Activated T-helper 1 cell treated with anti-CD3 and anti-CD28 coated beads, Interleukin-2, amount 50 U/mL, for 16 hours (primary cell): ENCODE measurements around the gene GOLGA3.
"Not testable (repeated sequence)": the region's sequence is repeated elsewhere in the genome, so short reads cannot be mapped to it uniquely, and the experiment has no call there.

ENCODE experiments used
- DNase-seq, 2 donors: peaks; one replicate each; pipeline ENCODE4 v3.0.0-alpha.2; 2020; ENCODE audit warnings: low read depth in 1 of 2, low spot score in 1 of 2

GOLGA3 gene

DNA sequence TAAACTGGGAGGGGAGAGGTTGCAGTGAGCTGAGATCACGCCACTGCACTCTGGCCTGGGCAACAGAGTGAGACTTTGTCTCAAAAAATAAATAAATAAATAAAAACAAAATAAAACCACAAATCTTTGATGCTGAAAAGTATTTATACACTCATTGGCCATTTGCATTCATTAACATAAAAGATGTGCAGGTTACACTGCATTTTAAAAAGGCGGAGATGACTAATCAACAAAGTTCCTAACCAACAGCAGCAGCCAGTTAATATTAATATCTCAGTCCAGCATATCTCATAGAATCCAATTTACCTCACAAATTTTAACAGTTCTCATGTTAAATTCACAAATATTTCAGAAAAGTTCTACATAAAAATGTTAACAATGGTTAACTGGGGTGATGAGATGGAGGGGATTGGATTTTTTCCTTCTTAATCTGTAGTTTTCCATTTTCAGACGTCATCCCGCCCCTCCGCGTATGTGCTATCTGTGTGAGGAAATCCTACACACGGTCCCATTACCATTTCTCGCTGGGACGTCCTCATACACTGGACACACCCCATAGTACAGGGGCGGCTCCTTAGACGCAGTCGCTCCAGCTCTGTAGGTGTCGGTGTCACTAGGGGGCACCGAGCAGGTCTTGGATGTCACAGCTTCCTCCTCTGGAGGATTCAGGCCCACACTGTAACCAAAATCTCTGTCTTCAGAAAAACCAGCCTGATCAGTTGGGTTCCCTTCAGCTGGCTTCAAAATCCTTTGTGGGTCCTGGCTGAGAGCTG, 74.3 kb downstream of the GOLGA3 start:
- no peak for DNase-seq

DNA sequence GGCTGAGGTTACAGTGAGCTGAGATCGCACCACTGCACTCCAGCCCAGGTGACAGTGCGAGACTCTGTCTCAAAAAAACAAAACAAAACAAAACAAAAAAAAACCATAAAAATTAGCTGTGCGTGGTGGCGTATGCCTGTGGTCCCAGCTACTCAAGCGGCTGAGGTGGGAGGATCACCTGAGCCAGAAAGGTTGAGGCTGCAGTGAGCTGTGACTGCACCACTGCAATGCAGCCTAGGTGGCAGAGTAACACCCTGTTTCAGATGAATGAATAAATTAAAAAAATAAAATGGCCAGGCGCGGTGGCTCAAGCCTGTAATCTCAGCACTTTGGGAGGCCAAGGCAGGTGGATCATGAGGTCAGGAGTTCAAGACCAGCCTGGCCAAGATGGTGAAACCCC, 75.0 kb downstream of the GOLGA3 start:
- not testable (repeated sequence) for DNase-seq

DNA sequence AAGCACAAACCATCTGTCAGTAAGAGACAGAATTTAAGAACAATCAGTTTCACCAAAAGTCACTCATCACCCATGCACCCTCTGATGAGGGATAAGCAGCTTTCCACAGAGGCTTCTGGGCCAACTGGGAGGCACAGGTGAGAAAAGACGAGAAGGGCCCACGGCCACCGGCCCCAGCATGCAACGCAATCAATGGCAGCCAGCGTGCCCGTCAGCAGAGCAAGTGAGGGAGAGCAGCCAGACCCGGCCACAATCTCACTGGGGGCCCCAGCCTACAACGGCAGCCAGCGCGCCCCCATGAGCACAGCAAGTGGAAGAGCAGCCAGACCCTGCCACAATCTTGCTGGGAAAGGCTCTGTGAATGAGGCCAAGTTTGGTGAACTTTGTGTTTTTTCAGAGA, 80.3 kb downstream of the GOLGA3 start:
- DNase-seq, result no peak

DNA sequence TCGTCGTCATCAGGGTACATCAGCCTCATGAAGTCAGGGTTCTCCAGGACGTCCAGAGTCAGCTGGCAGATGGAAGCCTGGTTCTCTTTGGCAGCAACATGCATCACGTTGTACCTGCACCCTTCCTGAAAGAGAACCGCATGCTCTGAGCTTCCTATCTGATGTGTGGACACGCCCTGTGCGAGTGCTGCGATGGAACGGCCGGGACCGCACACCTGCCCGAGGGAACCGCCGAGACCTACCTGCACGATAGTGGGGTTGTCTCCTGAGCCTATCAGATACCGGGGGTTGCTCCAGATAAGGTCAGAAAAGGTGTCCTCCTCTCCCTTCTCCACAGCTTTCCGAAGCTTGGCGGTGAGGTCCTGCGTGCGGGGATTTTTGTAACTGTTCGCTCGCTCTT, 80.8 kb downstream of the GOLGA3 start:
- DNase-seq, result no peak

DNA sequence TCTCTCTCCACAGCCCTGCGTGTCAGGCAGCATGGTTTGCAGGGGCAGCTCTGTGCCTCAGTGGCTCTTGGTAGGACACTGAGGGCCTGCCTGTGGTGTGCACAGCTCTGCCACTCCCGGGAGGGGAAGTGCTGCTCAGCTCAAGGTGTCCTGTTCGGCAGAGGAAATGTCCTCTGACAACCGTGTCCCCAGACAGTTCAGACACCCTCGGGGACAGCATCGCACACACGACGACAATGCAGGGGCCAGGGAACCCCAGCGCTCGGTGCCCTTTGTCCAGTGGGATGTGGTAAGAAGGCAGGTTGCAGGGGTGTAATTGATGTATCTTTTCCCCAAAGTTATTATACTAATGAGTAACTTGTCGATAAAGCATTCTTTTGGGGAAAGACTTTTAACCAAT, 81.3 kb downstream of the GOLGA3 start:
- DNase-seq, result no peak

DNA sequence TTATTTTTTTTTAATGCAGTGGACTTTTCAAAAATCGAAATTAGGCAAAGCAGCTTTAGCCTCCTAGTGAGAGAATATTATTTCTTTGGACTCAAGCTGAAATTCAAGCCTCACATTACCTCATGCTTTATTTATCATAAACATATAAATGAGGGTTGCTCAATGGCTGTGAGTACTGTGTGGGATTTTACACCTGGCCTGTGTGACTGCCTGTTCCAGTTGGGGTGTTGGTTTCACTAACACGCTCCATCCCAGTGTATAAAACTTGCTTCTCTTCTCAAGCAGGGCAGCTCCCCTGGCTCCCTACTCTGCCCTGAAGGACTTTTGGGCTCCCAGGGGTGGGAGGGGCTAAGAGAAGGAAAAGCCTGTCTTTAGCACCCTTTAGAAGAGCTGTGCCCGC, 82.1 kb downstream of the GOLGA3 start:
- no peak for DNase-seq

GRCh38 chr12:132743831-132744230, 84.8 kb downstream of the GOLGA3 start:
- DNase-seq, result no peak

- no peak for DNase-seq
Measured at GRCh38 chr12:132741620-132742019, 87.0 kb downstream of the GOLGA3 start.

DNA sequence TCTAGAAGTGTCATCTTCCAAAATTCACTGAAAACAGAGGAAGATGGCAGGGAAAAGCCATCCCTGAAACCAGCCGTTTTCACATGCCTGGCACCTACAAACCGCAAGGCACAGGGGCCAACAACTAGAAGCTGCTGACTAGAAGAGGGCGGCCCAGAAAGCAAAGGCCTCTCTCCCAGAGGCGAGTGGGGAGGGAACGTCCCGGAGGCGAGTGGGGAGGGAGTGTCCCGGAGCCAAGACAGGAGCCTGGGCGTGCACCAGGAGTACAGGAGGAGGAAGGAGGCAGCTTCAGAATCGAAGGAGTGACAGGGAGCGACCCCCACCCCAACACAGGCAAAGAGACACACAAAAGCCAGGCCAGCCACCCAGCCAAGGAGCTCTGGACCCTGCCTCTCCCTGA, 88.0 kb downstream of the GOLGA3 start:
- no peak for DNase-seq

DNA sequence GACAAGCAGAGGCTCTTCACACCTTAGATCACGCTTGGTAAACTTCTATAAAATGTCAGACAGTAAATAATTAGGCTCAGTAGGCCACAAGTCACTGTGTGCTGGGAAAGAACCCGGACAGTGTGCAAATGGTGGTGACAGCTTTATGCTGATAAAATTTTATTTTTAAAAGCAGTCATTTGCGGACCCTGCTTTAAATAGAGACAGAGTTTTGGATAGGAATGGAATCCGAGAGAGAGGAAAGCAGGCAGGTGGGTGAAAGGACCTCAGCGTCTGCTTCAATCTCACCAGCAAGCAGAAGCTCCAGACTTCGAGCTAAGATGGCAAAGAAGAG, 88.4 kb downstream of the GOLGA3 start:
- no peak for DNase-seq

DNA sequence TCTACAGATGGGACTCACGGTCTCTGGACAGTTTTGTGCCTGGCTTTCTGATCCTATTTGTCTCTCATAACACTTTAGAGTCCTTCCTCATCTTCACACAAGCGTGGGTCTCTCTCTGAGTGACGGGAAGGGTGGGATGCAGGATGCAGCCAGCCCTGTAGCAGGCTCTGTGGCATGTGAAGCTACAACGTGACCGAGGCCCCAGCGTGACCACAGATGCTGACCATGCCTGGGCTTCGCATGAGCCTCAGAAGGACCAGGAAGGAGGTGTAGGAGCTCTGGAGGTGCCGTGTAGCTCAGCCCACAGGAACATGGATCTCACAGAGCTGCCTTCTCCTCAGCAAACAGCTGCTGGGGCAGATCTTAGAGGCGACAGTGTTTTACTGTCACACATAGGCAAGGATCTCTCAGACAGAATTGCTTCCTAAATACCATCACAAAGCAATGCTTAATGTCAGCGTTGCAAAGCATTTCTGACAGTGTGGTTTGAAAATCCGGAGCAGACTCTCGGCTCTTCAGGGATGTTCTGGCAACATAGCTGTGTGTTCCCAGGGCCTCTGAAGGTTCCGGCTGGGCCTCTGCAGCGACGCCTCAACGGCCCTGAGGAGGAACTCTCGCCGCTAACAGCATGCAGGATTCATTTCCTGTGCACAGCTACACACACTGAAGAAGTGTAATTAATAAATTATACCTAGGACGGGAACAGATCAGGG, 88.9 kb downstream of the GOLGA3 start:
- DNase-seq, result no peak

DNA sequence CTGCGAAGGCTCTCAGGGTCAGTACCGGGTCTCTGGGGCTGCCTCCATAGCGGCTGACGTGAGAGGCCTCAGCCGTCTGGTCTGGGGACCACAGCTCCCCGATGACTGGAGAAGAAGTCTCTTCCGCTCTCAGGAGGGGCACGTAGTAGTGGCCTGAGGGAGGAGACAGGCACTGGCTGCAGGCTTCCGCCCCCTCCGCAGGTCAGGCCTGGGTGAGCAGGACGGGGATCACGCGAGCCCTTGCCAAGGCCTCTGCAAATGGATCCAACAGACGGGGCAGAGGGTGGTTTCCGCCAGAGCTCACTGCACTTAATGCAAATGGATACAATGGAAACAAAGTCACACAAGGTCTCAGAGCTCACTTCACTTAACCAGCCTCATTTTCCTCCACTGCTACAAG, 91.8 kb downstream of the GOLGA3 start:
- no peak for DNase-seq

GRCh38 chr12:132736378-132736777, 92.3 kb downstream of the GOLGA3 start:
- no peak for DNase-seq

DNA sequence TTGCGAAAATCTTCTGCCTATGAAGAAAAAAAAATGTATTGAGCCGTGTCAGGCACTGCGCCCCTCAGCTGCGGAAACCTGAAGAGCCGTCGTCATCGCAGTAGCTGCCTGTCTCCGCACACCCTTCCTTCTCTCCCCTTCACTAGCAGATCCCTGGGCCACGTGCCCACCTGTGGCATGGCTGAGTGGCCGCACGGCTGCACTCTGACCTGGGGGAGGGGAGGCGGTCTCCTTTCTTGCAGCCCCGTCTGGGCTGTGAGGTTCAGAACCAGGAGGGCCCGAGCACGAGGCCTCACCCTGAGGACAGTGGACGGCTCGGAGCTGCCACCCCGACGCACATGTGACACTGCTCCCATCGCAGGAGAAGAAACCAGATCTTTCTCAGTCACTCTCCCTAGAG, 93.2 kb downstream of the GOLGA3 start:
- no peak for DNase-seq

DNA sequence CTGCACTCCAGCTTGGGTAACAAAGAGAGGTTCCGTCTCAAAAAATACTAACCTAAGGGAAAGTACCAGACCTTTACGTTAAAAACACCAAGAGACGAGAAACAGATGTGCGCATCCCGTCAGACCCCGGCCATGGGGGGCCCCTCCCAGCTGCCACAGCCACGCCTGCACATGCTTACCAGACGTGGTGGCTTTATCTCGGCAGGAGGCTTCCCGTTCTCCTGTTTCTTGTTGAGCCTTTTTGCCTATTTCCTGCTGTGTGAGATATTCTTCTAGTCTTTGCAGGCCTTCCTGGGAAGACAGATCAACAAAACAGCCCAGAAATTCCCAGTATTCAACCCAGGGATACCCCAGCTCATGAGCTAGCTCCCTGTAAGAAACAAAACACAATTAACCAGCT, 94.5 kb downstream of the GOLGA3 start:
- no peak for DNase-seq

GRCh38 chr12:132731574-132731973, 97.1 kb downstream of the GOLGA3 start:
- no peak for DNase-seq

DNA sequence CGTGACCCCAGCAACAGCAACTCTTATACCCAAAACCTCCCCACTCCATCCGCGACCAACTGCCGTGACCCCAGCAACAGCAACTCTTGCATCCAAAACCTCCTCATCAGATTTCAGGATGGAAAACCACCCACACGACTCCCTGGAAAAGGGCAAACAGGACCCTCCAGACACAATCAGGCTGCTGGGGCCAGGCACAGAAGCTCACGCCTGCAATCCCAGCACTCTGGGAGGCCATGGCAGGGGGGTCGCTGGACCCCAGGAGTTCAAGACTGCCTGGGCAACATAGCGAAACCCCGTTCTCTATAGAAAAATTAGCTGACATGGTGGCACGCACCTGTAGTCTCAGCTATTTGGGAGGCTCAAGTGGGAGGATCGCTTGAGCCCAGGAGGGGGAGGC, 98.3 kb downstream of the GOLGA3 start:
- DNase-seq, result no peak

DNA sequence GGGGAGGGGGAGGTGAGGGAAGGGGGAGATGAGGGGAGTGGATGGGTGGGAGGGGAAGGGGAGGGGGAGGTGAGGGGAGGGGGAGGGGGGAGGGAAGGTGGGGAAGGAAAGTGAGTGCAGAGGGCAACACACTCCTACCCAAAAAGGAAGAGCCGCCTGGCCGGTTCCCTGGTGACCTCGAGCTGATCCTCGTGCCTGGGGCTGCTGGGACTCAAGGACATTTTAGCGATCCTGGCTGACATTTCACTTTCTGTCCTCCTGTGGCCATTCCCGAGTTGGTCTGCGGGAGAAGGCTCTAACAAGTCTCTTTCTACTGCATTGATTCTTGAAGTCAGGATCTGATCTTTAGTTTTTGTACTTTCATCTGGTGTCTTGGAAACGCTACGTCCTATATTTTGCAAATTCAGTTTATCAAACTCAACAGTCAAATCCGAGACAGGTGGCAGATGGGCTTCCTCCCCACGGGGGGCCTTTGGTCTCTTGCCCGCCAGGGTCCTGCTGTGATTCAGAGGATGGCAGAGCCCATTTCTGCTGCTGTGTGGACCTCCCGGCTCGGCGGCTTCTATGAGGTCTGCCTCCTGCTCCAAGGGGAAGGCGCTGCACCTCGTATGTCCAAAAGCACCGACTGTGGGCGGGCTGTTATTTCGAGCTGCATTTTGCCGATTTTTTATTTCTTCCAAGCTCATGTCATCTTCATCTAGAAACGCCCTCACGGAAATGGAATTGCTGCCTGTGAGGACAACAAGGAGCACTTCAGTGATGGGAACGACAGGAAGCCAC, 98.9 kb downstream of the GOLGA3 start:
- DNase-seq, result no peak

DNA sequence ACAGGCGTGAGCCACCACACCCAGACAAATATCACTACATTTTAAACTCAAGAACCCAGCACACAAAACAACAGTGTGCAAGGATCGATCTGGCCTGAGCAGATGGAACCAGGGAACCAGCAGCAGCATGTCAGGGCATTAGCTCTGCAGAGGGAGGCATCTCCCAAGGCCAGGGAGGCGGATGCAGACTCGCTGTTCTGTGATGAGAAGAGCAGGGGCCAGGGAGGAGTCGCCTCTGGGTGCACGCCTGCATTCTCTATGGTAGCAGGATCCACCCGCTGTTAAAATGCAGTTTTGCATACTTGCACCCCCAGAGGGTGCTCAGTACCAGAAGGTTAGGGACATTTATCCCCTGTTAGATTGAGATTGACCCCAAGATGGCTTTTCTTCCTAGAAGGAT, 100.2 kb downstream of the GOLGA3 start:
- no peak for DNase-seq

DNA sequence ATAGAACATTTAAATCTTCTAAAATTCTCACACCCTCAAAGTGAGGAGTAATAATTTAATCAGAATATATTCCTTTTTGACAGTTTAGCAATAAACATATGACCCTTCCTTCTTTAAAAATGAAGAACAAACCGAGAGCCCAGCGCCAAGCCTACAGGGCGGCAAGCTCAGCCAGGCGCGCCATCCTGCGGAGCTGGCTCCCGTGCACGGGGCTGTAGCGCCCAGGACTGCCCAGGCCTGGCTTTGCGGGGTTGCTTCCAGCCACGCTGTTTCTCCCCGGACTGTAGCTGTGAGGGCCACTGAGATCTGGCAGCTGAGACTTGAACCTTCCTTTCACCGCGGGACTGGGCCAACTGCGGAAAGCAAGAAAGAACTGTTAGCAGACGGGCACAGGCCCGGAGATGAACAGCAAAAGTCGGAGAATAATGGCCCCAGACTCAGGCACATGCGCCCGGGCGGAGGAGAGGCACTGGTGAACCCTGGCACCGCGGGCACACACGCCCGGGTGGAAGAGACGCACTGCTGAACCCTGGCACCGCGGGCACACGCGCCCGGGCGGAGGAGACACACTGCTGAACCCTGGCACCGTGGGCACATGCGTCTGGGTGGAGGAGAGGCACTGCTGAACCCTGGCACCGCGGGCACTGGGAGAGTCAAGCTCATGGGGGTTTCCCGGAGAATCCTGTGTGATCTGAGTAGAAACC, 101.4 kb downstream of the GOLGA3 start:
- no peak for DNase-seq

- DNase-seq, result no peak
Measured at GRCh38 chr12:132726386-132726785, 102.3 kb downstream of the GOLGA3 start.
